ENCODE data around the gene HS3ST4. TPM values are rescaled to one million over a fixed set of nuclear protein-coding genes. Genes with fewer than 3 reads are reported as not detected.

The HS3ST4 gene
- total RNA-seq, 2 donors from 2014 or later, result 4.7 to 5.0 TPM

DNA sequence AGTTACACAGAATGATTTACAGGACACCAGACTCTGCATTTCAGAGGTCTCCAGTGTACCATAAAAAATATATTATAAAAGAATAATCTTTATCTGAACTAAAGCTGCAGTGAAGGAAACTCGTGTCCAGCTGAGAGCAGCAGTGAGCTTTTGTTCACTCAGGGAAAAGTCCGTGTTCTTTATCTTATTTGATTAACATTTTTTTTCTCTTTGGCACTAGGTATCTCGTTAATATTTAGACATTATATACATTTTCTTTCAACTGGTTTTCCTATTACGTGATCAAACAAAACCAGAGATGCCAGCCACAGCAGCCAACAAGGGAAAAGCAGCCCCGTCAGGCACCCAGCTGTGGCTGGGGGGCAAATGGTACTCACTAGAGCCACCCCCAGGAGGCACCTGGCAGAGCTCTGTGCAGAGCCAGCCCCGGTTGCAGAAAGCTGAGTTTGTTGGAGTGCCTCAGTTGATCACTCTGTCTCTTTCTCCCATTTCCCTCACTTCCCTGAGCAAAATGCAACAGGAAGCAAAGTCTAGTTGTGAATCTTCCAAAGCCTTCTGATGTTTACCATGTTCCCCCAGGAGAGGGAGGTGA, 1.1 kb upstream of the HS3ST4 start:
- no peaks in the 10 kb centered on the region for H3K9me3 ChIP-seq (ENCODE audit: control insufficient read depth, low read length)
- peaks cover 49% of the 10 kb centered on the region for H3K27me3 Mint-ChIP-seq (ENCODE audit: insufficient read depth)
- no peak overlapping the region for H3K27ac Mint-ChIP-seq
- peaks cover 45% of the 10 kb centered on the region for H3K27me3 ChIP-seq (ENCODE audit: control insufficient read depth, insufficient read depth, low read length, poor library complexity, severe bottlenecking)
- peak overlapping the region; percentile 78 for H3K4me3 ChIP-seq (ENCODE audit: low read length)
- H3K36me3 Mint-ChIP-seq (ENCODE audit: low read depth), result no peaks in the 10 kb centered on the region
- peak; percentile 47 for DNase-seq
- peaks cover 20% of the 10 kb centered on the region for H3K4me1 Mint-ChIP-seq
- H3K27ac ChIP-seq (ENCODE audit: low read depth, low read length), result no peak overlapping the region
- peak; percentile 39 for TF ChIP-seq CTCF (conservative IDR thresholded peaks at IDR 0.05)
- no peaks in the 10 kb centered on the region for H3K36me3 ChIP-seq (ENCODE audit: control insufficient read depth, insufficient read depth, low read length)
- 68 to 81% methylated on average over 6 of the region's 6 CpGs for WGBS, 2 experiments (ENCODE audit: insufficient coverage in 1 of 2, insufficient read length in 1 of 2)
- no peaks in the 10 kb centered on the region for H3K9me3 Mint-ChIP-seq
- no peaks in the 10 kb centered on the region for H3K4me1 ChIP-seq (ENCODE audit: control insufficient read depth, insufficient read depth, low read length)
- H3K4me3 Mint-ChIP-seq, result peak overlapping the region; percentile 77
- no peak overlapping the region for H3K9ac ChIP-seq (ENCODE audit: extremely low read depth, low read length, poor library complexity, severe bottlenecking)

DNA sequence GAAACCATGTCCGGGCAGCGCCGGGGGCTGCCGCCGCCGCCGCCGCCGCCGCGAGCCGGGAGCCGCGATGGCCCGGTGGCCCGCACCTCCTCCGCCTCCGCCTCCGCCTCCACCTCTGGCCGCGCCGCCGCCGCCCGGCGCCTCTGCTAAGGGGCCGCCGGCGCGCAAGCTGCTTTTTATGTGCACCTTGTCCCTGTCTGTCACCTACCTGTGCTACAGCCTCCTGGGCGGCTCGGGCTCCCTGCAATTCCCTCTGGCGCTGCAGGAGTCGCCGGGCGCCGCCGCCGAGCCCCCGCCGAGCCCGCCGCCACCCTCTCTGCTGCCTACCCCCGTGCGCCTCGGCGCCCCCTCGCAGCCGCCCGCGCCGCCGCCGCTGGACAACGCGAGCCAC, 587 bp downstream of the HS3ST4 start:
- H3K9ac ChIP-seq (ENCODE audit: extremely low read depth, low read length, poor library complexity, severe bottlenecking), result no peak overlapping the region
- Mint-ChIP-seq H3K27ac (no peak overlapping the region), H3K36me3 (ENCODE audit: low read depth) (no peaks in the 10 kb centered on the region), H3K27me3 (ENCODE audit: insufficient read depth) (peaks cover 57% of the 10 kb centered on the region), H3K9me3 (no peaks in the 10 kb centered on the region), H3K4me3 (peak overlapping the region; percentile 77), H3K4me1 (peaks cover 20% of the 10 kb centered on the region)
- H3K4me3 ChIP-seq (ENCODE audit: low read length), result no peak overlapping the region
- no peak for TF ChIP-seq CTCF (conservative IDR thresholded peaks at IDR 0.05)
- peak; percentile 67 for DNase-seq
- H3K36me3 ChIP-seq (ENCODE audit: control insufficient read depth, insufficient read depth, low read length), result no peaks in the 10 kb centered on the region
- no peaks in the 10 kb centered on the region for H3K9me3 ChIP-seq (ENCODE audit: control insufficient read depth, low read length)
- no peak overlapping the region for H3K27ac ChIP-seq (ENCODE audit: low read depth, low read length)
- no peaks in the 10 kb centered on the region for H3K4me1 ChIP-seq (ENCODE audit: control insufficient read depth, insufficient read depth, low read length)
- peaks cover 50% of the 10 kb centered on the region for H3K27me3 ChIP-seq (ENCODE audit: control insufficient read depth, insufficient read depth, low read length, poor library complexity, severe bottlenecking)
- 0% methylated on average over 3 to 56 of the region's 56 CpGs for WGBS, 2 experiments (ENCODE audit: insufficient coverage in 1 of 2, insufficient read length in 1 of 2)

DNA sequence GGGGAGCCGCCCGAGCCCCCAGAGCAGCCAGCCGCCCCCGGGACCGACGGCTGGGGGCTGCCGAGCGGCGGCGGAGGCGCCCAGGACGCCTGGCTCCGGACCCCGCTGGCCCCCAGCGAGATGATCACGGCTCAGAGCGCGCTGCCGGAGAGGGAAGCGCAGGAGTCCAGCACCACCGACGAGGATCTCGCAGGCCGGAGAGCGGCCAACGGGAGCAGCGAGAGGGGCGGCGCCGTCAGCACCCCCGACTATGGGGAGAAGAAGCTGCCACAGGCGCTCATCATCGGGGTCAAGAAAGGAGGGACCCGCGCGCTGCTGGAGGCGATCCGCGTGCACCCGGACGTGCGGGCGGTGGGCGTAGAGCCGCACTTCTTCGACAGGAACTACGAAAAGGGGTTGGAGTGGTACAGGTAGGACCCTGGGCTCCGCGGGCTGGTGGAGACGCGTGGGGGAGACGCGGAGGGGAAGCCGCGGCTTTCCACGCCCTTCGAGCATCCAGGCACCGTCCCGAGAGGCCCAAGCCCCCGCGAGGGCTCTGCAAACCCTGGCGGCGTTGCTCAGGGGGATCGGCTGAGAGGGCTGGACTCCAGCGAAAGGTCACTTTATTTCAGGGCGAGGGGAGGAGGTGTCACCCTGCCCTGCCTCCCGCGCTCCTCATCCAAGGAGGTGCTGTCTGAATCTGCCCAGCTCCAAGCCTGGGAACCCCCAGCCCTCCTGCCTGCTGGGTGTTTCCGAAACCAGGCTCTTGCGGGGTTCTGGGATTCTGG, 1.2 kb downstream of the HS3ST4 start:
- Histone ChIP-seq H3K9me3 (ENCODE audit: control insufficient read depth, low read length) (no peaks in the 10 kb centered on the region), H3K4me3 (ENCODE audit: low read length) (peak overlapping the region; percentile 79), H3K27me3 (ENCODE audit: control insufficient read depth, insufficient read depth, low read length, poor library complexity, severe bottlenecking) (peaks cover 50% of the 10 kb centered on the region), H3K9ac (ENCODE audit: extremely low read depth, low read length, poor library complexity, severe bottlenecking) (no peak overlapping the region), H3K4me1 (ENCODE audit: control insufficient read depth, insufficient read depth, low read length) (no peaks in the 10 kb centered on the region), H3K27ac (ENCODE audit: low read depth, low read length) (no peak overlapping the region), H3K36me3 (ENCODE audit: control insufficient read depth, insufficient read depth, low read length) (no peaks in the 10 kb centered on the region)
- peak; percentile 81 for DNase-seq
- no peak for TF ChIP-seq CTCF (conservative IDR thresholded peaks at IDR 0.05)
- Mint-ChIP-seq H3K27ac (no peak overlapping the region), H3K27me3 (ENCODE audit: insufficient read depth) (peaks cover 57% of the 10 kb centered on the region), H3K36me3 (ENCODE audit: low read depth) (no peaks in the 10 kb centered on the region), H3K4me1 (peaks cover 20% of the 10 kb centered on the region), H3K4me3 (peak overlapping the region; percentile 77), H3K9me3 (no peaks in the 10 kb centered on the region)
- WGBS, 2 experiments (ENCODE audit: insufficient coverage in 1 of 2, insufficient read length in 1 of 2), result 2% methylated on average over 35 to 70 of the region's 70 CpGs
